GM19351 (cell line): ENCODE data around the gene FBXL4.
"Not testable (repeated sequence)": the region's sequence is repeated elsewhere in the genome, so short reads cannot be mapped to it uniquely, and the experiment has no call there.

Experiments
- ATAC-seq: cut with Tn5 transposase; IDR thresholded peaks from one replicate; pipeline ENCODE4 v1.9.1; 2021; ENCODE audit warnings: mild to moderate bottlenecking, moderate library complexity; ENCODE audit not compliant: unreplicated experiment

Gene FBXL4

GRCh38 chr6:98946266-98946878, 1.4 kb downstream of the FBXL4 start:
- ATAC-seq: no peak

GRCh38 chr6:98945311-98946115, 2.2 kb downstream of the FBXL4 start:
- ATAC-seq: no peak

GRCh38 chr6:98944598-98945081, 3.1 kb downstream of the FBXL4 start:
- ATAC-seq: no peak

DNA sequence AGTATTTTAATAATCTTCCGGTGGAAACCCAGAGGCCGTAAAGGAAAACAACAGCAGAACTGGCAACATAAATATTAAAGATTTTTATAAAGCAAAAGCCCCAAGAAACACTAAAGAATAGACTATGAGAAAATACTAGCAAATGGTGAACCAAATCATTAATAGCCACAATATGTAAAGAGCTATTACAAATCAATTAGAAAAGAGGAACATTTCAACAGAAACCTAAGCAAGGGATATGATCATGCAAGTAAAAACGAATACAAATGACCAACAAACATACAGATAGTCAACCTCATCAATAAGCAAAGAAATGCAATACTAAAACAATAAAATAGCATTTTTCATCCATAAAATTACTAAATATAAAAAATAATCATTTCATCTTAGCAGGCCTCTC, 3.6 kb downstream of the FBXL4 start:
- no peak for ATAC-seq

GRCh38 chr6:98942263-98942803, 5.4 kb downstream of the FBXL4 start:
- no peak for ATAC-seq

- no peak for ATAC-seq
Measured at GRCh38 chr6:98941319-98941718, 6.4 kb downstream of the FBXL4 start.

DNA sequence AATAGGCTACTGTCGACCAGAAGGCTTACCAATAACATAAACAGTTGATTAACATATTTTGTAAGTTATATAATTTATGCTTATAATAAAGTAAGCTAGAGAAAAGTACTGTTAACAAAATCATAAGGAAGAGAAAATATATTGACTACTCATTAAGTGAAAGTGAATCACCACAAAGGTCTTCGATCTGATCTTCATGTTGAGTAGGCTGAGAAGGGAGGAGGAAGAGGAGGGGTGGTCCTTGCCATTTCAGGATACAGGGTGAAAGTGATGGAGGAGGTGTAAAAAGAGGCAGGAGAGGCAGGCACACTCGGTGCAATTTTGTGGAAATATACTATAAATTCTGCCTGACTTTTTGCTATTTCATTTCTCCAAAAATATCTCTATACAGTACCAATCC, 10.4 kb downstream of the FBXL4 start:
- ATAC-seq: no peak

GRCh38 chr6:98932381-98932780, 15.4 kb downstream of the FBXL4 start:
- no peak for ATAC-seq

- no peak for ATAC-seq
Measured at GRCh38 chr6:98931696-98932095, 16.1 kb downstream of the FBXL4 start.

GRCh38 chr6:98929498-98930060, 18.2 kb downstream of the FBXL4 start:
- ATAC-seq: no peak

- no peak for ATAC-seq
Measured at GRCh38 chr6:98928688-98929087, 19.1 kb downstream of the FBXL4 start.

- ATAC-seq: no peak
Measured at GRCh38 chr6:98927534-98927933, 20.2 kb downstream of the FBXL4 start.

- ATAC-seq: no peak
Measured at GRCh38 chr6:98925831-98926230, 21.9 kb downstream of the FBXL4 start.

DNA sequence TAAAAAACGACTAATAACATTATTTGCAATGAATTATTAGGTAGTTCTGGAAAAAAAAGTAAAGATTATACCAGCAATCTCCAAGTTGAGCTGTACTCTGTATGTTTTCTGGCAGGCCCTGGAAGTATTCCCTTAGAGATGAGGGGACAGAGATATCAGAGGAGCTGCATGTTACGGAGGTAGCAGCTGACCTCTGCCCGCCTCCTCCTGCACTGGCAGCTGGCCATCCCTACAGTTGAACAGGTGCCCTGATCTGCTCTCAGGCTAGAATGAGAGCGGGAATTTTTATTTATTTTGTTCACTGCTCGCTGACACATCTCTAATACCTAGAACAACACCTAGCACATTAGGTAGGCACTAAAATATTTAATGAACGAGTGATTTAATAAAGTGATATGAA, 23.1 kb downstream of the FBXL4 start:
- ATAC-seq: no peak

GRCh38 chr6:98920904-98921431, 26.8 kb downstream of the FBXL4 start:
- ATAC-seq: peak; percentile 95

DNA sequence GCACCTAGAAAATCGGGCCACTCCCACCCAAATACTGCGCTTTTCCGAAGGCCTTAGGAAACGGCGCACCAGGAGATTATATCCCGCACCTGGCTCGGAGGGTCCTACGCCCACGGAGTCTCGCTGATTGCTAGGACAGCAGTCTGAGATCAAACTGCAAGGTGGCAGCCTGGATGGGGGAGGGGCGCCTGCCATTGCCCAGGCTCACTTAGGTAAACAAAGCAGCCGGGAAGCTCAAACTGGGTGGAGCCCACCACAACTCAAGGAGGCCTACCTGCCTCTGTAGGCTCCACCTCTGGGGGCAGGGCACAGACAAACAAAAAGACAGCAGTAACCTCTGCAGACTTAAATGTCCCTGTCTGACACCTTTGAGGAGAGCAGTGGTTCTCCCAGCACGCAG, 36.8 kb downstream of the FBXL4 start:
- not testable (repeated sequence) for ATAC-seq

DNA sequence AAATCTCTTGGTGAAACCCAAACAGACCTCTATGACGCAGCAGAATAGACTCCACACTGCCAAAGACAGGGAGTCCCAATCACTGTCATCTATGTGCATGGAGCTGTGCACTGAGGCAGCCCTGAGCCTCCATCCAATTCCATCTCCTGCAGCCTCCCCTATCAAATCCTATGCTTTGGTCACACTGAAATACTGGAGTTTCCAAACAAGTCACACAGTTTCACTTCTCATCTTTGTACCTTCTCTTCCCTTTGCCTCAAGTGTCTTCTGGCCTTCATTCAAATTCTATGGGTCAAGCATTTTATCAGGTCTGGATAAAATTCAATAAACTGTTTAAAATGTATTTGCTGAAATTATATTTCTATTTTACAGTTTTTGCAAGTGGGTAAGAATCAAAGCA, 38.5 kb downstream of the FBXL4 start:
- no peak for ATAC-seq

- not testable (repeated sequence) for ATAC-seq
Measured at GRCh38 chr6:98906342-98906741, 41.4 kb downstream of the FBXL4 start.

DNA sequence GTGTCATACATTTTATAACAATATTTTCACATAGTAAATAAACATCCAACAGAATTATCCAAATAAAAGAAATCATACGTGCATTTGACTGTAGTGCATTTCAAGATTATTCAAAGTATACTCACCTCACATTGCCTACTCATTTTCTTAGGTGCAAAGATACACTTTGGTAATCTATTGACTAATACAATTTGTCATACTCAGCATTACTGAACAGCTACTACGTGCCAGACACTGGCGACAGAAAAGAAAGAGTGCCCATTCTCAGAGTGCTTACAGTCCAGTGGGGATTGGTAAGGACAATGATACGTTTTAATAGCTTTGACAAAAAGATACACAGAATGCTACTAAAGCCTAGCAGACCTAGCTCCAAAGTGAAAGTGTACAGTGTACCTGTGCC, 42.0 kb downstream of the FBXL4 start:
- ATAC-seq: no peak

GRCh38 chr6:98904096-98904495, 43.6 kb downstream of the FBXL4 start:
- no peak for ATAC-seq

- no peak for ATAC-seq
Measured at GRCh38 chr6:98900706-98901105, 47.0 kb downstream of the FBXL4 start.

- ATAC-seq: no peak
Measured at GRCh38 chr6:98894810-98895209, 52.9 kb downstream of the FBXL4 start.
